ENCODE results near the gene NLRC3.

GRCh38 chr16:3577302-3577752 is at the start of gene NLRC3:
- TF ChIP-seq CTCF (IDR thresholded peaks at IDR 0.05; ENCODE audit: low read depth, low read length, missing input control), result no peak
- TF ChIP-seq EGR1 (IDR thresholded peaks at IDR 0.05; ENCODE audit: low read depth in 2 of 2), result no peak
- no peak for TF ChIP-seq ZBTB33 (IDR thresholded peaks at IDR 0.05)
- no peak for TF ChIP-seq ATF3 (IDR thresholded peaks at IDR 0.05)
- no peak for TF ChIP-seq MAX (IDR thresholded peaks at IDR 0.05)
- TF ChIP-seq HNF4G (IDR thresholded peaks at IDR 0.05), result no peak
- TF ChIP-seq REST (IDR thresholded peaks at IDR 0.05), result no peak
- TF ChIP-seq SP1 (IDR thresholded peaks at IDR 0.05), result no peak
